Sigmoid colon (tissue), 3 donors: ENCODE measurements around the gene TAC4.

ENCODE experiments used
- CTCF ChIP-seq, 4 experiments: fragments of 450-650 bp in 3 of 4; fragments of 200-600 bp in 1 of 4; IDR thresholded peaks; one replicate each; pipeline ENCODE4 v1.5.1; 2016 to 2019; ENCODE audit warnings: antibody characterized with exemption in 4 of 4, mild to moderate bottlenecking in 3 of 4, moderate library complexity in 2 of 4
- POLR2A ChIP-seq, 2 donors: fragments of 450-650 bp; IDR thresholded peaks; one replicate each; pipeline ENCODE4 v1.6.1; 2016; ENCODE audit warnings: antibody characterized with exemption in 2 of 2, mild to moderate bottlenecking in 2 of 2, moderate library complexity in 2 of 2

GRCh38 chr17:49891271-49891670, 43.4 kb upstream of the TAC4 start:
- TF ChIP-seq POLR2A (IDR thresholded peaks at IDR 0.05) (no peak), CTCF (IDR thresholded peaks at IDR 0.05) (no peak)
